Measurements from ENCODE around the gene EML2. TPM values are rescaled to one million over a fixed set of nuclear protein-coding genes. Genes with fewer than 3 reads are reported as not detected.
"Not testable (repeated sequence)": the region's sequence is repeated elsewhere in the genome, so short reads cannot be mapped to it uniquely, and the experiment has no call there.

EML2 gene
- polyA plus RNA-seq, 1 experiment: 10.8 TPM

DNA sequence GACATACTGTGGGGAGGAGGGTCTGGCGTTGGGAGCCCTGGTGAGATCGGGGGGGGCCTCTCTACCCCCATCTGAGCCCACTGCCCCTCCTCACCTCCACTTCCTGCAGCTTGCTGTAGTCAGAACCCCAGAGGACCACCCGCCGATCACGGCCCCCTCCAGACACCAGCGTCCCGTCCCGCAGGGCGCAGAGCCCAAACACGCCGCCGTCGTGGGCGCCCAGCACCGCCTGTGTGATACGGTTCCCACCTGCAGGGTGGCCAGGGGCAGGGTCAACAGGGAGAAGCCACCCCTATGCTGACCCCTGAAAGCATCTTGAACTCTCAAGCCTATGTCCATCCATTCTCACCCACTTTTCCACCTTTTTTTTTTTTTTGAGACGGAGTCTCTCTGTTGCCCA, 17.8 kb downstream of the EML2 start:
- Histone ChIP-seq H3K27me3 (ENCODE audit: control insufficient read depth, insufficient read depth, low read length) (no peaks in the 10 kb centered on the region), H3K4me3 (ENCODE audit: low read depth, low read length) (no peak overlapping the region), H3K27ac (ENCODE audit: low read depth, low read length) (no peak overlapping the region), H3K9me3 (ENCODE audit: control insufficient read depth, insufficient read depth, low read length) (peaks cover 4% of the 10 kb centered on the region; the same call in 1 of the 2 replicates)
- POLR2A ChIA-PET: interaction anchor here (0.7 kb wide), 1 partner anchor 11 kb away, joined by 3 read pairs; no protein-coding TSS in a partner anchor
- CTCF ChIA-PET: no interaction called here
- TF ChIP-seq, protein P1, sequence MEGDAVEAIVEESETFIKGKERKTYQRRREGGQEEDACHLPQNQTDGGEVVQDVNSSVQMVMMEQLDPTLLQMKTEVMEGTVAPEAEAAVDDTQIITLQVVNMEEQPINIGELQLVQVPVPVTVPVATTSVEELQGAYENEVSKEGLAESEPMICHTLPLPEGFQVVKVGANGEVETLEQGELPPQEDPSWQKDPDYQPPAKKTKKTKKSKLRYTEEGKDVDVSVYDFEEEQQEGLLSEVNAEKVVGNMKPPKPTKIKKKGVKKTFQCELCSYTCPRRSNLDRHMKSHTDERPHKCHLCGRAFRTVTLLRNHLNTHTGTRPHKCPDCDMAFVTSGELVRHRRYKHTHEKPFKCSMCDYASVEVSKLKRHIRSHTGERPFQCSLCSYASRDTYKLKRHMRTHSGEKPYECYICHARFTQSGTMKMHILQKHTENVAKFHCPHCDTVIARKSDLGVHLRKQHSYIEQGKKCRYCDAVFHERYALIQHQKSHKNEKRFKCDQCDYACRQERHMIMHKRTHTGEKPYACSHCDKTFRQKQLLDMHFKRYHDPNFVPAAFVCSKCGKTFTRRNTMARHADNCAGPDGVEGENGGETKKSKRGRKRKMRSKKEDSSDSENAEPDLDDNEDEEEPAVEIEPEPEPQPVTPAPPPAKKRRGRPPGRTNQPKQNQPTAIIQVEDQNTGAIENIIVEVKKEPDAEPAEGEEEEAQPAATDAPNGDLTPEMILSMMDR (IDR thresholded peaks at IDR 0.05; ENCODE audit: low read depth, low read length): no peak
- DNase-seq (ENCODE audit: low read depth, low spot score): no peak

DNA sequence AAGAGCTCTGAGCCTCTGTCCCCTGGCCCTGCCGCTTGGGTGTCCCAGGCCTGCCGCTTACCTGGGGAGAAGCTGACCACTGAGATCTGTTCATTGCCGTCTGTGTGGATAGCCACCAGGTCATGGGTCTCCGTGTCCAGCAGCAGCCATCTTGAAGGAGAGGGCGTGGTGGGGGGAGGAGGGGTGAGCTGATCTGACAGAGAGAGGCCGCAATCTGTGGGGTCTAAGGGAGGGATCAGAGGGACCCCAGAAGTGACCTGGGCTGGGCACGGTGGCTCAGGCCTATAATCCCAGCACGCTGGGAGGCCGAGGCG, 22.5 kb downstream of the EML2 start:
- POLR2A ChIA-PET: interaction anchor here (2.3 kb wide), 1 partner anchor 14 kb away, joined by 7 read pairs; no protein-coding TSS in a partner anchor
- no peaks in the 10 kb centered on the region for H3K27me3 ChIP-seq (ENCODE audit: control insufficient read depth, insufficient read depth, low read length)
- H3K4me3 ChIP-seq (ENCODE audit: low read depth, low read length): no peak overlapping the region
- DNase-seq (ENCODE audit: low read depth, low spot score): no peak
- peaks cover 6% of the 10 kb centered on the region; the same call in 1 of the 2 replicates for H3K9me3 ChIP-seq (ENCODE audit: control insufficient read depth, insufficient read depth, low read length)
- TF ChIP-seq, protein P1 (IDR thresholded peaks at IDR 0.05; ENCODE audit: low read depth, low read length): no peak
- H3K27ac ChIP-seq (ENCODE audit: low read depth, low read length): peak overlapping the region; percentile 11
- CTCF ChIA-PET: no interaction called here

DNA sequence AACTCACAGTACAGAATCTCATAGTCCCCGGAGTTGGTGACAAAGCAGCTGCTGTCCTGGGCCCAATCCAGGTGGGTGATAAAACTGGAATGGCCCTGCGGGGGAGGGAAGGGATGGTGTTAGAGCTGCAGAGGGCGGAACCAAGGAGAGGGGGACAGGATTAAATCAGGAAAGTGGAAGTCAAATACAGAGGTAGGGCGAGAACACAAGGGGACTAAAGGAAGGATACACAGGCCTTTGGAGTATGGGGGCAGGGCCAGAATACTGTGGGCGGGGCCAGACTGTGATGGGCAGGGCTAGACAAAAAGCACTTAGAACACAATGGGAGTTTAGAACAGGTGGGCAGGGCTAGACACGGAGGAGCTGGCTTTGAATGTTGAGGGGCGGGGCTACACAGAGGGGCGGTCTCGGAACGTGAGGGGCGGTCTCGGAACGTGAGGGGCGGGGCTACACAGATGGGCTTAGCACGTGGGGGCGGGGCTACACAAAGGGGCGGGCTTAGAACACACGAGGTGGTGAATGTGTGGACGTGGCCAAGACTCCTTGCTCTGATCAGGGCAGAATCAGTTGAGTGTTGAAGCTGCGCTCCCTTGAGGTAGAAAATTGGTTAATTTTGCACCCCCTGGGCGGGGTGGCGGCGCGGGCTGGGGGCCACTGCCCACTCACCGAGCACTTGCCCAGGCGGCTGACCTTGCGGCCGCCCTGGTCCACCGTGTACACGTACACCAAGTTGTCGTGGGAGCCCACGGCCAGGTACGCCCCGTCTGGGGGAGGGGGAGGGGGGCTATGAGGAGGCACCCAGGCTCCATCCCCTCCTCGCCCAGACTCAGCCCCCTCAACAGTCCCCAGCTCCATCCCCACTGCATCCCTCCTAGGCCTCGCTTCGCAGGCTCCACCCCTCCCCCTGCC, 23.1 kb downstream of the EML2 start:
- Histone ChIP-seq H3K27me3 (ENCODE audit: control insufficient read depth, insufficient read depth, low read length) (no peaks in the 10 kb centered on the region), H3K27ac (ENCODE audit: low read depth, low read length) (peak overlapping the region; percentile 11), H3K4me3 (ENCODE audit: low read depth, low read length) (no peak overlapping the region), H3K9me3 (ENCODE audit: control insufficient read depth, insufficient read depth, low read length) (peaks cover 6% of the 10 kb centered on the region; the same call in 1 of the 2 replicates)
- POLR2A ChIA-PET: interaction anchor here (0.6 to 2.3 kb wide), 5 partner anchors 15 to 489 kb away, joined by 3 to 7 read pairs (median 3); partner anchors contain the start of gene OPA3
- TF ChIP-seq, protein P1 (IDR thresholded peaks at IDR 0.05; ENCODE audit: low read depth, low read length): no peak
- CTCF ChIA-PET: no interaction called here
- peak; percentile 23 for DNase-seq (ENCODE audit: low read depth, low spot score)

DNA sequence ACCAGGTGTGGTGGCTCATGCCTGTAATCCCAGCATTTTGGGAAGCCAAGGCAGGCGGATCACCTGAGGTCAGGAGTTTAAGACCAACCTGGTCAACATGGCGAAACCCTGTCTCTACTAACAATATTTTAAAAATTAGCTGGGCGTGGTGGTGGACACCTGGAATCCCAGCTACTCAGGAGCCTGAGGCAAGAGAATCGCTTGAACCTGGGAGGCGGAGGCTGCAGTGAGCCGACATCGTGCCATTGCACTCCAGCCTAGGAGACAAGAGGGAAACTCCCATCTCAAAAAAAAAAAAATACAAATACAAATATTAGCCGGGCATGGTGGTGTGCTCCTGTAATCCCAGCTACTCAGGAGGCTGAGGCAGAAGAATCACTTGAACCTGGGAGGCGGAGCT, 24.1 kb downstream of the EML2 start:
- H3K27me3 ChIP-seq (ENCODE audit: control insufficient read depth, insufficient read depth, low read length); H3K9me3 ChIP-seq (ENCODE audit: control insufficient read depth, insufficient read depth, low read length); H3K4me3 ChIP-seq (ENCODE audit: low read depth, low read length); POLR2A ChIA-PET; DNase-seq (ENCODE audit: low read depth, low spot score): not testable (repeated sequence)
- H3K27ac ChIP-seq (ENCODE audit: low read depth, low read length): peak overlapping the region; percentile 88
- CTCF ChIA-PET: interaction anchor here (2.5 kb wide), 1 partner anchor 27 kb away, joined by 11 read pairs; no protein-coding TSS in a partner anchor

DNA sequence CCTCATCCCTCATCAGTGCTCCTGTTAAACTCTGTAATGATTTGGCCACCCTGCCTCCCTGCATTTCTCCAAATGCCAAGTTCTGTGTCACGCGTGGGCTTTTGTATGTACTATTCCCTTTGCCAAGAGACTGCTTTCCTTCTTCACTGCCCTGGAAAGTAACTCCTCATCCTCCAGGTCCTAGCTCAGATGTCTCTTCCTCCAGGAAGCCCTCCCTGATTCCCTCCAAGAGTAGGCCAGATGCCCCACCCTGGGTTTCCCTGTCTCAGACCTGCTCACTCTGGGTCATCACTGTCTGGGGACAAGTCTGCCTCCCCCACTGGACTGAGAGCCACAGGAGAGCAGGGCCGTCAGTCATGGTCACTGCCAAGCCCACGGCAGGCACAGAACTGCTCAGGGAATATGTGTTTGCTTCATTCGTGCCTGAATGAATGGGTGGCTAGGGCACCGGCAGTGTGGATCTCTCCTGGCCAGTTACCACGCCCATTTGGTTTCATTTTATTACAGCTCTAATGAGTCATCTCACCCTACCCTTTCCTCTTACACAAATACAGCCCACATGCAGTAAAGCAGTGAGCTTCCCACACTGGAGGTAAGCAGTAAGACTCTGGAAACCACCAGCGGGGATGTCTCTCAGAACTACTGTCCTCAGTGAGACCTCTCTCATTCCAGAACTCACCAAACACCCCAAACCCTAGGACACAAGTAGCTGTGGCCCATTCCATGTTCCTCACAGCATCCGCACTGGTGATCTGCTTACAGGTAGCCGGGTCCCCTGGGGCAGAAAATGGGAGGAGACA, 25.1 kb downstream of the EML2 start:
- TF ChIP-seq, protein P1 (IDR thresholded peaks at IDR 0.05; ENCODE audit: low read depth, low read length): no peak
- H3K27ac ChIP-seq (ENCODE audit: low read depth, low read length): peak overlapping the region; percentile 88
- no peaks in the 10 kb centered on the region for H3K27me3 ChIP-seq (ENCODE audit: control insufficient read depth, insufficient read depth, low read length)
- ChIA-PET CTCF (interaction anchor here (2.0 to 2.5 kb wide), 2 partner anchors 28 to 29 kb away, joined by 4 to 11 read pairs; no protein-coding TSS in a partner anchor), POLR2A (interaction anchor here (0.6 to 1.0 kb wide), 5 partner anchors 16 to 801 kb away, joined by 3 to 4 read pairs (median 4); partner anchors contain the start of genes OPA3 and SIX5)
- DNase-seq (ENCODE audit: low read depth, low spot score): peak; percentile 55
- no peak overlapping the region for H3K4me3 ChIP-seq (ENCODE audit: low read depth, low read length)
- H3K9me3 ChIP-seq (ENCODE audit: control insufficient read depth, insufficient read depth, low read length): peaks cover 6% of the 10 kb centered on the region; the same call in 1 of the 2 replicates
